ENCODE results near the gene MXD1. TPM values are rescaled to one million over a fixed set of nuclear protein-coding genes. Genes with fewer than 3 reads are reported as not detected.

Gene MXD1
- total and polyA plus RNA-seq, 9 of the 15 experiments (the other 6 are each of a cell fraction or from before 2014, with no cell fraction given), result 6.7 to 35.9 (median 11.0) TPM

- TF ChIP-seq, protein P1, sequence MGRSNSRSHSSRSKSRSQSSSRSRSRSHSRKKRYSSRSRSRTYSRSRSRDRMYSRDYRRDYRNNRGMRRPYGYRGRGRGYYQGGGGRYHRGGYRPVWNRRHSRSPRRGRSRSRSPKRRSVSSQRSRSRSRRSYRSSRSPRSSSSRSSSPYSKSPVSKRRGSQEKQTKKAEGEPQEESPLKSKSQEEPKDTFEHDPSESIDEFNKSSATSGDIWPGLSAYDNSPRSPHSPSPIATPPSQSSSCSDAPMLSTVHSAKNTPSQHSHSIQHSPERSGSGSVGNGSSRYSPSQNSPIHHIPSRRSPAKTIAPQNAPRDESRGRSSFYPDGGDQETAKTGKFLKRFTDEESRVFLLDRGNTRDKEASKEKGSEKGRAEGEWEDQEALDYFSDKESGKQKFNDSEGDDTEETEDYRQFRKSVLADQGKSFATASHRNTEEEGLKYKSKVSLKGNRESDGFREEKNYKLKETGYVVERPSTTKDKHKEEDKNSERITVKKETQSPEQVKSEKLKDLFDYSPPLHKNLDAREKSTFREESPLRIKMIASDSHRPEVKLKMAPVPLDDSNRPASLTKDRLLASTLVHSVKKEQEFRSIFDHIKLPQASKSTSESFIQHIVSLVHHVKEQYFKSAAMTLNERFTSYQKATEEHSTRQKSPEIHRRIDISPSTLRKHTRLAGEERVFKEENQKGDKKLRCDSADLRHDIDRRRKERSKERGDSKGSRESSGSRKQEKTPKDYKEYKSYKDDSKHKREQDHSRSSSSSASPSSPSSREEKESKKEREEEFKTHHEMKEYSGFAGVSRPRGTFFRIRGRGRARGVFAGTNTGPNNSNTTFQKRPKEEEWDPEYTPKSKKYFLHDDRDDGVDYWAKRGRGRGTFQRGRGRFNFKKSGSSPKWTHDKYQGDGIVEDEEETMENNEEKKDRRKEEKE (IDR thresholded peaks at IDR 0.05; ENCODE audit: borderline replicate concordance in 1 of 2, control insufficient read depth in 1 of 2, low read depth in 2 of 2, low read length in 1 of 2), result 0 out of 4 replicates have a peak, but pooled peaks of 1 of the 2 experiments have one; percentile 24
- TF ChIP-seq MCM3 (IDR thresholded peaks at IDR 0.05), result no peak
- TF ChIP-seq, protein P2, sequence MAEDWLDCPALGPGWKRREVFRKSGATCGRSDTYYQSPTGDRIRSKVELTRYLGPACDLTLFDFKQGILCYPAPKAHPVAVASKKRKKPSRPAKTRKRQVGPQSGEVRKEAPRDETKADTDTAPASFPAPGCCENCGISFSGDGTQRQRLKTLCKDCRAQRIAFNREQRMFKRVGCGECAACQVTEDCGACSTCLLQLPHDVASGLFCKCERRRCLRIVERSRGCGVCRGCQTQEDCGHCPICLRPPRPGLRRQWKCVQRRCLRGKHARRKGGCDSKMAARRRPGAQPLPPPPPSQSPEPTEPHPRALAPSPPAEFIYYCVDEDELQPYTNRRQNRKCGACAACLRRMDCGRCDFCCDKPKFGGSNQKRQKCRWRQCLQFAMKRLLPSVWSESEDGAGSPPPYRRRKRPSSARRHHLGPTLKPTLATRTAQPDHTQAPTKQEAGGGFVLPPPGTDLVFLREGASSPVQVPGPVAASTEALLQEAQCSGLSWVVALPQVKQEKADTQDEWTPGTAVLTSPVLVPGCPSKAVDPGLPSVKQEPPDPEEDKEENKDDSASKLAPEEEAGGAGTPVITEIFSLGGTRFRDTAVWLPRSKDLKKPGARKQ (CRISPR knock-in tag; IDR thresholded peaks at IDR 0.05), result no peak
- TF ChIP-seq, protein P3, sequence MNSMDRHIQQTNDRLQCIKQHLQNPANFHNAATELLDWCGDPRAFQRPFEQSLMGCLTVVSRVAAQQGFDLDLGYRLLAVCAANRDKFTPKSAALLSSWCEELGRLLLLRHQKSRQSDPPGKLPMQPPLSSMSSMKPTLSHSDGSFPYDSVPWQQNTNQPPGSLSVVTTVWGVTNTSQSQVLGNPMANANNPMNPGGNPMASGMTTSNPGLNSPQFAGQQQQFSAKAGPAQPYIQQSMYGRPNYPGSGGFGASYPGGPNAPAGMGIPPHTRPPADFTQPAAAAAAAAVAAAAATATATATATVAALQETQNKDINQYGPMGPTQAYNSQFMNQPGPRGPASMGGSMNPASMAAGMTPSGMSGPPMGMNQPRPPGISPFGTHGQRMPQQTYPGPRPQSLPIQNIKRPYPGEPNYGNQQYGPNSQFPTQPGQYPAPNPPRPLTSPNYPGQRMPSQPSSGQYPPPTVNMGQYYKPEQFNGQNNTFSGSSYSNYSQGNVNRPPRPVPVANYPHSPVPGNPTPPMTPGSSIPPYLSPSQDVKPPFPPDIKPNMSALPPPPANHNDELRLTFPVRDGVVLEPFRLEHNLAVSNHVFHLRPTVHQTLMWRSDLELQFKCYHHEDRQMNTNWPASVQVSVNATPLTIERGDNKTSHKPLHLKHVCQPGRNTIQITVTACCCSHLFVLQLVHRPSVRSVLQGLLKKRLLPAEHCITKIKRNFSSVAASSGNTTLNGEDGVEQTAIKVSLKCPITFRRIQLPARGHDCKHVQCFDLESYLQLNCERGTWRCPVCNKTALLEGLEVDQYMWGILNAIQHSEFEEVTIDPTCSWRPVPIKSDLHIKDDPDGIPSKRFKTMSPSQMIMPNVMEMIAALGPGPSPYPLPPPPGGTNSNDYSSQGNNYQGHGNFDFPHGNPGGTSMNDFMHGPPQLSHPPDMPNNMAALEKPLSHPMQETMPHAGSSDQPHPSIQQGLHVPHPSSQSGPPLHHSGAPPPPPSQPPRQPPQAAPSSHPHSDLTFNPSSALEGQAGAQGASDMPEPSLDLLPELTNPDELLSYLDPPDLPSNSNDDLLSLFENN (IDR thresholded peaks at IDR 0.05; ENCODE audit: low read depth in 2 of 2, low read length in 2 of 2), result peak in 1 of 2 experiments; percentile 72; a peak in 2 of 4 replicates
- TF ChIP-seq KDM4B (IDR thresholded peaks at IDR 0.05; ENCODE audit: borderline replicate concordance in 2 of 2, low read depth in 1 of 2), result no peak
- TF ChIP-seq FUS (optimal IDR thresholded peaks at IDR 0.05; ENCODE audit: low read depth, low read length), result peak; percentile 57
- TF ChIP-seq HMGN3 (IDR thresholded peaks at IDR 0.05; ENCODE audit: borderline replicate concordance, extremely low read depth, insufficient read length, low read depth, low read length), result no peak
- peak; percentile 85 for TF ChIP-seq POLR2B (IDR thresholded peaks at IDR 0.05; ENCODE audit: low read depth, partially characterized antibody)
- peak; percentile 25 to 92; a peak in 1 of 4 replicates for TF ChIP-seq SIN3A (IDR thresholded peaks at IDR 0.05; ENCODE audit: borderline replicate concordance in 2 of 2, control insufficient read depth in 1 of 2, low read depth in 2 of 2, low read length in 2 of 2)
- peak; percentile 53 to 54; a peak in 2 of 4 replicates for TF ChIP-seq FOXK2 (conservative IDR thresholded peaks at IDR 0.05 in 1 of 2, IDR thresholded peaks at IDR 0.05 in 1 of 2; ENCODE audit: low read depth in 2 of 2)
- TF ChIP-seq KDM1A (IDR thresholded peaks at IDR 0.05), result no peak
- TF ChIP-seq EWSR1 (IDR thresholded peaks at IDR 0.05; ENCODE audit: borderline replicate concordance, low read depth, partially characterized antibody), result no peak
- TF ChIP-seq RBM17 (IDR thresholded peaks at IDR 0.05; ENCODE audit: borderline replicate concordance, low read depth, low read length), result no peak
- TF ChIP-seq TAF7 (tag; IDR thresholded peaks at IDR 0.05), result peak; percentile 57; the same call in 1 of the 2 replicates
- TF ChIP-seq RBFOX2 (IDR thresholded peaks at IDR 0.05; ENCODE audit: low read depth, low read length), result peak; percentile 85
- TF ChIP-seq TFAM (CRISPR knock-in tag; conservative IDR thresholded peaks at IDR 0.05), result no peak
Measured at GRCh38 chr2:69914950-69915945, at the start of gene MXD1 (continued).

Data from K562 (cell line).